Activated CD4-positive, alpha-beta memory T cell treated with anti-CD3 and anti-CD28 coated beads, Interleukin-2, amount 10 ng/mL, durations not matched to agents 7 days and 5 days (primary cell): Measurements from ENCODE around the gene MSRB3. TPM values are rescaled to one million over a fixed set of nuclear protein-coding genes. Genes with fewer than 3 reads are reported as not detected.
"Not testable (repeated sequence)": the region's sequence is repeated elsewhere in the genome, so short reads cannot be mapped to it uniquely, and the experiment has no call there.

Experiments used
- CTCF ChIA-PET: fragments of 350-600 bp; sonication (Branson Sonifier 250); formaldehyde crosslinking; loops from one replicate; lab custom pipeline; 2021; ENCODE audit warnings: antibody characterized with exemption, inconsistent platforms; lab: Charles Lee
- POLR2A ChIA-PET: fragments of 350-600 bp; sonication (Branson Sonifier 250); formaldehyde crosslinking; loops from one replicate; lab custom pipeline; 2021; ENCODE audit warnings: antibody characterized with exemption; lab: Charles Lee
- DNase-seq: peaks from one replicate; pipeline ENCODE4 v3.0.0-alpha.2; 2020
- H3K27ac Mint-ChIP-seq: one replicate; pipeline ENCODE4 v1.8.0; 2021; ENCODE audit warnings: mild to moderate bottlenecking, mixed read lengths
- H3K27me3 Mint-ChIP-seq: one replicate; pipeline ENCODE4 v1.8.0; 2021; ENCODE audit warnings: mixed read lengths
- H3K36me3 Mint-ChIP-seq: one replicate; pipeline ENCODE4 v1.8.0; 2021; ENCODE audit warnings: low read depth, mixed read lengths
- H3K4me1 Mint-ChIP-seq: one replicate; pipeline ENCODE4 v1.8.0; 2021; ENCODE audit warnings: mixed read lengths
- H3K4me3 Mint-ChIP-seq: one replicate; pipeline ENCODE4 v1.8.0; 2021; ENCODE audit warnings: mild to moderate bottlenecking, mixed read lengths
- H3K9me3 Mint-ChIP-seq: one replicate; pipeline ENCODE4 v1.8.0; 2021; ENCODE audit warnings: mixed read lengths
- total RNA-seq, 2 experiments: library from RNA; stranded (reverse); gene quantifications; one replicate each; pipeline ENCODE4 v1.2.3, GENCODE V29; 2021

MSRB3 gene
- total RNA-seq, 2 experiments from 2014 or later = not detected

DNA sequence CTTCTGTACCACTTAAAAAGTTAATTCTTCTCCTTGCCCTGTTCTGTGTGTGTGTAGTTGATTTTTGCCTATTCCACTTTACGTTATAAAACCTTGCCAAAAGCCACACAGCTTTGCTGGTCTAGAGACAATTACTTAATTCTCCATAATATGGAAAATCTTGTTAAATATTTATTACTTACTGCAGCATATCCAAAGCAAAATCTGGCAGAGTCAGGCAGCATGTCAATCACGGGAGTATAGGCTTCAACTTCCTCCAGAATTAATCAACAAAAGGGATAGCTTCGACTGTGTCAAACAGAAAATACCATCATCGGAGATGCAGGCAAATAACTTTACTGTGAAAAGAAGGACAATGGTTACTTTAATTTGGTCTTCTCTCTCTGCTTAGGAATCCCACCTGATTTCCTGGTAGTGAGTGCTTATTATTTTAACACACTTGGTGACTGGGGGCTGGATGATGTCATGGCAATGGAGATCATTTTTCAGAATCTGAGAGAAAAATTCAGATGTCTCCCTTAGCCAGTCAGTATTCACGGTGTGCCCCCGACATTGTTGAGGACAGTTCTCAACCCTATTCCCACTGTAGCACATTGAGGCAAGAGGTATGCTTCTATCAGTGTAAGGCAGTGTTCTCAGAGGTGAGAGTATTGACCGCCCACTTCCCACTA, 3.7 kb upstream of the MSRB3 start:
- Mint-ChIP-seq H3K27ac (no peak overlapping the region), H3K9me3 (no peaks in the 10 kb centered on the region), H3K4me3 (no peak overlapping the region), H3K27me3 (peaks cover 48% of the 10 kb centered on the region), H3K36me3 (no peaks in the 10 kb centered on the region), H3K4me1 (peaks cover 4% of the 10 kb centered on the region)
- POLR2A ChIA-PET = no interaction called here
- CTCF ChIA-PET = no interaction called here
- no peak for DNase-seq

DNA sequence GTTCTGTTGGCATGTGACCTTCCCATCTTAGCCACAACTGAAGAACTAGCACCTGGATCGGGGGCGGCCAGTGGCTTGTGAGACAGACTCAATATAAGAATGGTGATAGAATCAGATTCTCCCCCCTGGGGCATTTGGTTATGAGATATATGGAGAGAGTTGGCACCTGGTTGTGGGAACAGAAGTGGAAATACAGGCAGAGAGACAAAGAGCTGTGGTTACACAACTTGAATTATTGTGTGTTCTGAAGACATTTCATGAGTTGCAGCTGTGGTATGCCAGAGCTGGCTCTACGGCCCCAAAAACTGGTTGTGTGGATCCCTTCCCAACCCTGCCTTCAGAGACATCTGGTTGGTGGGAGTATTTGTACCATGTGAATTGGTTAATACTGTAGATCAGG, 2.9 kb upstream of the MSRB3 start:
- no peaks in the 10 kb centered on the region for H3K36me3 Mint-ChIP-seq
- H3K27me3 Mint-ChIP-seq = peaks cover 56% of the 10 kb centered on the region
- H3K27ac Mint-ChIP-seq = no peak overlapping the region
- ChIA-PET POLR2A (no interaction called here), CTCF (interaction anchor here (0.6 kb wide), 1 partner anchor 43 kb away, joined by 3 read pairs; no protein-coding TSS in a partner anchor)
- DNase-seq = no peak
- peaks cover 4% of the 10 kb centered on the region for H3K4me1 Mint-ChIP-seq
- H3K4me3 Mint-ChIP-seq = no peak overlapping the region
- H3K9me3 Mint-ChIP-seq = no peaks in the 10 kb centered on the region

DNA sequence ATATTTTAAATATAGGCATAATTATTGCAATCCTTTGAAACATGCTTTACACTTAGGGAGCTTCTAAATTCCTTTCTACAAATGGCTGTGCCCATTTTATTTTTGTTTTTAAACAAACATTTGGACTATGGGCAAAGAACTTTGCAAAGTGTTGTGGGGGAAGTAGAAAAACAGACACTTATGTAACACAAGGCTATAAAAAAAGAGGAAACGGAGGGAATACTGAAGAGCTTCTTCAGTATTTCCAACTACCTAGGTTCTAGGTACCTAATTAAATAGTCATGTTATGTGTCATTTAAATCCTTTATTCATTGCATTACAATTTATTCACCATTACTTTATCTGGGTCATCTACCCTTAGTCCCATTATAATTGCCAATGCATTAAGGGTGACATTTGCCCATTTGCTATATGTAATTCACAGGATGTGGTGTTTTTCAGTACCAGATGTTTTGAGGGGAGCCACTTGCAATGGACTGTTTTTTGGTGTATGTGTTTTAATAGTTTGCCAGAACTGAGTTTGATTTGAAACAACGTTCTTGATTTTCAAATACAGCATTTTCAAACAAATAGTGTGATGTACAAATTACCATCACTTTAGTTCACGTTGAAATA, 1.5 kb upstream of the MSRB3 start:
- CTCF ChIA-PET = no interaction called here
- Mint-ChIP-seq H3K36me3 (no peaks in the 10 kb centered on the region), H3K27me3 (peaks cover 63% of the 10 kb centered on the region), H3K4me1 (peaks cover 4% of the 10 kb centered on the region), H3K27ac (no peak overlapping the region), H3K4me3 (no peak overlapping the region), H3K9me3 (no peaks in the 10 kb centered on the region)
- DNase-seq = no peak
- POLR2A ChIA-PET = no interaction called here

DNA sequence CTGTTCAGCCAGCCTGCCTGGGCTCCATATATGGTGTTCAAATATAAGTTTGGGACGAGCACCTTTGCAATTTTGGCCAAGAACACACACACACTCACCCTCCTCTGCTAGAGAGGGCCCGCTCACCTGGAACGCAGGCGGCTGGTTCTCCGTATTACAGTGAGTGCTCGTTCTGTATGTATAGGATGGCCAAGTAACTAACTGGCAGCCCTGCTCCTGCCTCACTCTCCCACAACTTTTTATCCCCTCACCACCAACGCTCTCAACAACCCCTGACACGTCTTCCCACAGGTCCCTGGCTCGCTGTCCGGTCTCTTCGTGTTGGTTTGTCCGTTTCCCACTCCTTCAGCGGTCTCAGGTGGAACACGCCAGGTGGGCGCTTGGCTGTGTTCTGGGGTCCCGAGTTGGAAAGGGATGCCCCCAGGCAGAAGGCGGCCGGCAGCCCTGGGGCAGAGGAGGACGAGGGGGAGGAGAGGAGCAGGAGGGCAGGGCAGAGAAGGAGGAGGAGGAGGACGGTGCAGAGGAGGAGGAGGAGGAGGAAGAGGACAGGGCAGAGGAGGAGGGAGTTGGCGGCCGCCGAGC, 398 bp upstream of the MSRB3 start:
- POLR2A ChIA-PET = no interaction called here
- Mint-ChIP-seq H3K27ac (no peak overlapping the region), H3K27me3 (peaks cover 68% of the 10 kb centered on the region), H3K36me3 (no peaks in the 10 kb centered on the region), H3K4me3 (peak overlapping the region; percentile 19), H3K4me1 (peaks cover 4% of the 10 kb centered on the region), H3K9me3 (no peaks in the 10 kb centered on the region)
- CTCF ChIA-PET = no interaction called here
- DNase-seq = no peak

DNA sequence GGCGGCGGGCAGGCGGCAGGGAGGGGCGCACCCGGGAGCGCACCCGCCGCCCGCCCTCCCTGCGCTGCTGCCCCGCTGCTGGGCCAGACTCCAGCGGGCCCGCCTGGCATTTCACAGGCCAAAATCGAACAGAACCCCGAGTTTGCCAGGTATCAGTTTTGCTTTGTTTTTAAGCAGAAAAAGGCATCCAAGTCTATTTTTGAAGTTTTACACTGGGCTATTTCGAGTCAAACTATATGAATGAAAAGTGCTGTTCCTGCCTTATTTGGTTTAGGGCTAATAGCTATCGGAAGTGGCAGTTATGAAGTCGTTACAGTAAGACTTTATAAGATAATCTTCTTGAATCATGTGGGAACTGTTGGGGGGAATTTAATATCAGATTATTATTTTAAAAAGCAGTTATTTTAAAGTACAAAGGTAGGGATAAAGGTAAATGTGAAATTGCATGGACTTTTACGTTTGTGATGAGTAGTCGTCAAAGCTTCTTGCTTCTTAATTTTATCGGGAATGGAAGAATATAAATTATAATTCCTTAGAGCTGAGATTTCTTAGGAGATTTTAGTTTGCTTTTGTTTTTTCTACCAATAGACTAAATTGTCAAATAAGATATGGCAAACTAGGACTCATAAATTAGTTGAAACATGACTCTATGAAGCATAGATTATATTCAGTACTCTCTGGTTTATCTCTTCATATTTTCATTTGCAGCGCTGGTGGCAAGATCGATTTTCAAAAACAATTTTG, 1.1 kb downstream of the MSRB3 start:
- ChIA-PET POLR2A (no interaction called here), CTCF (interaction anchor here (1.5 kb wide), 1 partner anchor 23 kb away, joined by 3 read pairs; no protein-coding TSS in a partner anchor)
- DNase-seq = no peak
- Mint-ChIP-seq H3K27ac (no peak overlapping the region), H3K27me3 (peaks cover 63% of the 10 kb centered on the region), H3K9me3 (no peaks in the 10 kb centered on the region), H3K4me3 (peak overlapping the region; percentile 48), H3K4me1 (peaks cover 4% of the 10 kb centered on the region), H3K36me3 (no peaks in the 10 kb centered on the region)

DNA sequence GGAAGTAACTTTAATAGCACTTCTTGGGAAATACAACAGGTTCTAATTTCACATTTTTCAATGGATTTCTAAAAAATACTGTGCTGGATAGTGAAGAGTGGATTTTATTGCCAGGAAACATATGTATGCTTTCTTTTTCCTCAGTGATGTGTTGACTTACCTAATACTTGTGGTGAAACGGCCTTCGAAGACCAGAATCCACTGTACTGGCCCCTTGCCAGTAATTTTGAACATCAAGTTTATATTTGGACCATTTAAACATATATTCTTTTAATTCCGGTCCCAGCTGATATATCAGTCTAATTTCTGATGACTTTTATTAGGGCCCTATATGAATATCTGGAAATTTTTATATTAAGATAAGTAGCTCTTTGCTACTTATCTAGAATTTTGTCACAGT, 1.8 kb downstream of the MSRB3 start:
- H3K4me1 Mint-ChIP-seq = peaks cover 4% of the 10 kb centered on the region
- H3K4me3 Mint-ChIP-seq = no peak overlapping the region
- peaks cover 58% of the 10 kb centered on the region for H3K27me3 Mint-ChIP-seq
- ChIA-PET POLR2A (no interaction called here), CTCF (interaction anchor here (1.5 kb wide), 1 partner anchor 22 kb away, joined by 3 read pairs; no protein-coding TSS in a partner anchor)
- H3K9me3 Mint-ChIP-seq = no peaks in the 10 kb centered on the region
- H3K36me3 Mint-ChIP-seq = no peaks in the 10 kb centered on the region
- no peak overlapping the region for H3K27ac Mint-ChIP-seq
- DNase-seq = no peak

DNA sequence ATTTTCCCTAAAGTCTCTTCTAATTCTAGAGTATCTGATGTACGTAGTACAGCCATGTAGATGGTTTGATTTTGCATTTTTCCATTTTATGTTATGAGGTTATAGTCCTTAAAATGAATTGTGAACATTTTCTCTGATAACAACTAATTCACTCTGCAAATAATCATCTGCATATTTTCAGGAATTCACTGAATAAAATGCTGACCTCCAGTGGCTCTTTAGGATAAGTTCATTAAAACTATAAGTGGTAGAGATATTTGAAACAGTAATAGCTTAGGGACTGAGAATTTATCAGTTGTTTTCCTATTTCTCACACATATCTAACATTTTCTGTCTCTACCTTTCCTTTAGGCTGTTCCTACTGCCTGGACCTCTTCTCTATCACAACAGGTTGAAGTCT, 4.4 kb downstream of the MSRB3 start:
- CTCF ChIA-PET = no interaction called here
- Mint-ChIP-seq H3K9me3 (no peaks in the 10 kb centered on the region), H3K27me3 (peaks cover 42% of the 10 kb centered on the region), H3K27ac (no peak overlapping the region), H3K4me3 (no peak overlapping the region), H3K4me1 (peaks cover 3% of the 10 kb centered on the region), H3K36me3 (no peaks in the 10 kb centered on the region)
- no peak for DNase-seq
- POLR2A ChIA-PET = no interaction called here

DNA sequence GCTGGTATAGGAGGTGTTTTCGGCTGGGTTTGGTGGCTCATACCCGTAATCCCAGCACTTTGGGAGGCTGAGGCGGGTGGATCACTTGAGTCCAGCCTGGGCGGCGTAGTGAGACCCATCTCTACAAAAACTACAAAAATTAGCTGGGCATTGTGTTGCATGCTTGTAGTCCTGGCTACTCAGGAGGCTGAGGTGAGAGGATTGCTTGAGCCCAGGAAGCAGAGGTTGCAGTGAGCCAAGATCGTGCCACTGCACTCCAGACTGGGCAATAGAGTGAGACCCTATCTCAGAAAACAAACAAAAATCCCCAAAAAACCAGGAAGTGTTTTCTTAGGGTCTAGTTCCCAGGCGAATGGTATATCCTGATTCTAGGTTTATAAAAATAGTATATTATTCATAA, 7.0 kb downstream of the MSRB3 start:
- H3K4me1 Mint-ChIP-seq, H3K36me3 Mint-ChIP-seq, H3K27ac Mint-ChIP-seq, DNase-seq, H3K9me3 Mint-ChIP-seq, POLR2A ChIA-PET, H3K4me3 Mint-ChIP-seq, CTCF ChIA-PET: not testable (repeated sequence)
- H3K27me3 Mint-ChIP-seq = peaks cover 29% of the 10 kb centered on the region

DNA sequence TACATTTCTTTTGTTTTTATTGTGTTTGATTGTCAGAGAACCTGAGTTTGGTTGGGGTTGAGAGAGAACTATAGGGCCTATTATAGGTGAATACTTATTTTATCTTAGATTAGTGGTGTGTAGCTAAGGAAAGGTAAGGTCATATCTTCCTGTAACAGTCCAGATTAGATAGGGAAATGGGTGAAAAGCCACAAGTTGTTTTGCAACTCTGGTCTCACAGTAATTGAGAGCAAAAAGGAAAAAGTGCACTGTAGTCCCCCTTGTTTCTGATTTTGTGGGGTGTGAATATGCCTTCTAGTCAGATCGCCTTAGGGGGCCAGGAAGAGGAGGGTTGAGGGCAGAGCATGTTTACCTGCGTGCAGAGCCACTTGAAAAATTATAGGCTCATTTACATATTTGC, 8.9 kb downstream of the MSRB3 start:
- Mint-ChIP-seq H3K9me3 (no peaks in the 10 kb centered on the region), H3K27me3 (peaks cover 21% of the 10 kb centered on the region)
- CTCF ChIA-PET = interaction anchor here (0.6 kb wide), 2 partner anchors 48 to 916 kb away, joined by 3 to 4 read pairs; no protein-coding TSS in a partner anchor

DNA sequence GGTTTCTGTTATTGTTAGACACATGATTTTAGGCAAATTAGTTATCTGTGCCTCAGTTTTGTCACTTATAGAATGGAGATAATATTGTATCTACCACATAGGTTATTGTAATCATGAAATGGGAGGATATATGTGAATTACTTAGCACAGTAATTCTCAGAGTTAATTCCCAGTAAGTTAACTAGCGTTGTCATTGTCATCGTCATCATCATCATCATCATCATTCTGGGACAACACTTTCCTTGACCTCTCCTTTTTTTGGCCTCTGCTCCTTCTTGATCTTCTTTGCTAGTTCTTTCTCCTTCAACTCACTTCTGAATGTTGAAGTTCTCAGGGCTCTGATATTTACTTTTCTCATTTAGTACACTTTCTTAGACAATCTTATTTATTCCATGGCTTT, 13.8 kb downstream of the MSRB3 start:
- H3K9me3 Mint-ChIP-seq = no peaks in the 10 kb centered on the region
- H3K36me3 Mint-ChIP-seq = no peaks in the 10 kb centered on the region
- DNase-seq = no peak
- ChIA-PET CTCF (no interaction called here), POLR2A (no interaction called here)
- no peaks in the 10 kb centered on the region for H3K4me1 Mint-ChIP-seq
- no peak overlapping the region for H3K27ac Mint-ChIP-seq
- peaks cover 16% of the 10 kb centered on the region for H3K27me3 Mint-ChIP-seq
- H3K4me3 Mint-ChIP-seq = no peak overlapping the region

More for the DNA sequence above, 8.9 kb downstream of the MSRB3 start:
- DNase-seq = no peak
- POLR2A ChIA-PET = no interaction called here
- H3K4me1 Mint-ChIP-seq = no peaks in the 10 kb centered on the region
- no peaks in the 10 kb centered on the region for H3K36me3 Mint-ChIP-seq
- H3K4me3 Mint-ChIP-seq = no peak overlapping the region
- H3K27ac Mint-ChIP-seq = no peak overlapping the region

DNA sequence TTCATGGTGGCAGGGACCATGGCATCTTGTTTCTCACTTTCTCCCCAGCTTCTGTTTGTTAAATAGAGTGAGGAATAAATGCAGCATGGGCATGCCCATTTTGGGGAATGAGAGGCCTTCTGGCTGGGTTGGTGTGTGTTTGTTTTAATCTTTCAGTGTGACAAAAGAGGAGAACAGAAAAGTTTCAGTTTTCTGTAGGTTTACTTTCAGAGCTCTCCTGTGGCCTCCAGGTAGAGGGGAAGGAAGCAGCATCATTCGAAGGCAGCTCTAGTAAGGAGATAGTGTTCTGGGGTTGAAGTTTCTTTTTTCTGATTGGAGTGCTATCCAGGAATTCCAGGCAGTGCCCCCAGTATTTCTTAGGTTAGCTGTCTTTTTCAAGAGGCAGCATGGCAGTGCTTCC, 15.3 kb downstream of the MSRB3 start:
- ChIA-PET POLR2A (no interaction called here), CTCF (no interaction called here)
- Mint-ChIP-seq H3K9me3 (no peaks in the 10 kb centered on the region), H3K4me3 (no peak overlapping the region), H3K27ac (no peak overlapping the region), H3K27me3 (peaks cover 15% of the 10 kb centered on the region), H3K36me3 (no peaks in the 10 kb centered on the region), H3K4me1 (no peaks in the 10 kb centered on the region)
- no peak for DNase-seq

DNA sequence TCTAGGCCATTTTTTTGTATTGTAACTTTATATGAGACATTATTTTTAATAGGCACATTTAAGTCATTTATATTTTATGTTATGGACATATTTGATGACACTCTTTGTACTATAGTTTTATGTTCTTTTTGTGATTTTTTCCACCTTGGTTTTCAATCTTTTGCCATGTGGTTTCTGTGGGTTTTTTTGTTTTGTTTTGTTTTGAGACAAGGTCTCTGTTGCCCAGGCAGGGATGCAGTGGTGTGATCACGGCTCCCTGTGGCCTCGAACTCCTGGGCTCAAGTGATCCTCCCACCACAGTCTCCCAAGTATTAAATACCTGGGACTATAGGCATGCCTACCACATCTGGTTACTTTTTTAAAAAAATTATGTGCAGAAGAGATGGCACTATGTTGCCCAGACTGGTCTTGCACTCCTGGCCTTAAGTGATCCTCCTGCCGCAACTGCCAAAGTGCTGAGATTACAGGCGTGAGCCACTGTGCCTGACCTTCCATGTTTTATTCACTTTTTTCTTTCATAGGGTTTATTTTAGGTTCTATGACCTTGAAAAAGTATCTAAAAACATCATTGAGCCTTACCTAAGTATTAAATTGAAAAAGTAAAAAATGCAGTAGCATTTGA, 16.3 kb downstream of the MSRB3 start:
- H3K36me3 Mint-ChIP-seq = no peaks in the 10 kb centered on the region
- POLR2A ChIA-PET = no interaction called here
- CTCF ChIA-PET = no interaction called here
- no peak overlapping the region for H3K27ac Mint-ChIP-seq
- H3K27me3 Mint-ChIP-seq = peaks cover 18% of the 10 kb centered on the region
- H3K4me3 Mint-ChIP-seq = no peak overlapping the region
- no peaks in the 10 kb centered on the region for H3K9me3 Mint-ChIP-seq
- no peaks in the 10 kb centered on the region for H3K4me1 Mint-ChIP-seq
- no peak for DNase-seq
